Natural killer cell (primary cell): ENCODE results near the gene OR2A25. TPM values are rescaled to one million over a fixed set of nuclear protein-coding genes. Genes with fewer than 3 reads are reported as not detected.

Source experiments
- ATAC-seq, 3 donors: fragments of 150-1000 bp in 2 of 3; fragments of 200-7000 bp in 1 of 3; cut with Tn5 transposase; 1 replicate in 1 of 3; 2 replicates in 2 of 3; pipeline ENCODE4 v1.10.0; 2021; ENCODE audit warnings: mild to moderate bottlenecking in 2 of 3, moderate library complexity in 2 of 3
- DNase-seq, 2 donors: peaks; one replicate each; pipeline versions ENCODE4 v3.0.0 to v3.0.0-alpha.2; 2013 to 2021; ENCODE audit warnings: mixed read lengths in 1 of 2
- H3K27ac ChIP-seq: one replicate; pipeline ENCODE4 v1.5.1; 2013; ENCODE audit warnings: mild to moderate bottlenecking, low read length
- H3K27me3 ChIP-seq: one replicate; pipeline ENCODE4 v1.6.1; 2013; ENCODE audit warnings: low read length; ENCODE audit not compliant: control insufficient read depth, insufficient read depth
- H3K36me3 ChIP-seq: one replicate; pipeline ENCODE4 v1.6.1; 2013; ENCODE audit warnings: low read length; ENCODE audit not compliant: control insufficient read depth, insufficient read depth
- H3K4me1 ChIP-seq: one replicate; pipeline ENCODE4 v1.6.1; 2013; ENCODE audit warnings: low read length; ENCODE audit not compliant: control insufficient read depth, insufficient read depth
- H3K4me3 ChIP-seq: one replicate; pipeline ENCODE4 v1.5.1; 2013; ENCODE audit warnings: low read length
- H3K9me3 ChIP-seq: one replicate; pipeline ENCODE4 v1.6.1; 2013; ENCODE audit warnings: low read length; ENCODE audit not compliant: control insufficient read depth, insufficient read depth
- H3K27ac Mint-ChIP-seq, 2 donors: one replicate each; pipeline ENCODE4 v1.8.0; 2022; ENCODE audit warnings: mild to moderate bottlenecking in 2 of 2, mixed read lengths in 2 of 2, moderate library complexity in 1 of 2
- H3K27me3 Mint-ChIP-seq, 2 donors: one replicate each; pipeline ENCODE4 v1.8.0; 2022; ENCODE audit warnings: low read depth in 2 of 2, mixed read lengths in 2 of 2
- H3K36me3 Mint-ChIP-seq: one replicate; pipeline ENCODE4 v1.8.0; 2022; ENCODE audit warnings: mixed read lengths
- H3K4me1 Mint-ChIP-seq, 2 donors: one replicate each; pipeline ENCODE4 v1.8.0; 2022; ENCODE audit warnings: mixed read lengths in 2 of 2
- H3K4me3 Mint-ChIP-seq: one replicate; pipeline ENCODE4 v1.8.0; 2022; ENCODE audit warnings: mild to moderate bottlenecking, moderate library complexity, mixed read lengths
- H3K9me3 Mint-ChIP-seq, 2 donors: one replicate each; pipeline ENCODE4 v1.8.0; 2022; ENCODE audit warnings: mixed read lengths in 2 of 2
- WGBS: methylation state at CpG from one replicate; pipeline ENCODE4 v1.1.7; 2013; ENCODE audit warnings: missing lambda C conversion rate; ENCODE audit not compliant: insufficient coverage; 5-methylcytosine and 5-hydroxymethylcytosine counted together
- intact Hi-C: fragments of 100-400 bp; cut with micrococcal nuclease; formaldehyde crosslinking; loops from one replicate; pipeline ENCODE4 v1.14.2; 2022
- total RNA-seq, 4 donors: library from RNA; stranded (reverse); fragments of 120-200 nt in 1 of 4; gene quantifications; one replicate each; pipeline versions ENCODE4 v1.2.3 to v1.2.4, GENCODE V29; 2013 to 2022
- TF ChIP-seq, protein P1 (sequence below): fragments of 200-600 bp; IDR thresholded peaks from one replicate; pipeline ENCODE4 v1.8.0; 2022; ENCODE audit warnings: antibody characterized with exemption

The OR2A25 gene
- total RNA-seq, 3 donors from 2014 or later (not counting 1 experiment from before 2014, with no cell fraction given): not detected

DNA sequence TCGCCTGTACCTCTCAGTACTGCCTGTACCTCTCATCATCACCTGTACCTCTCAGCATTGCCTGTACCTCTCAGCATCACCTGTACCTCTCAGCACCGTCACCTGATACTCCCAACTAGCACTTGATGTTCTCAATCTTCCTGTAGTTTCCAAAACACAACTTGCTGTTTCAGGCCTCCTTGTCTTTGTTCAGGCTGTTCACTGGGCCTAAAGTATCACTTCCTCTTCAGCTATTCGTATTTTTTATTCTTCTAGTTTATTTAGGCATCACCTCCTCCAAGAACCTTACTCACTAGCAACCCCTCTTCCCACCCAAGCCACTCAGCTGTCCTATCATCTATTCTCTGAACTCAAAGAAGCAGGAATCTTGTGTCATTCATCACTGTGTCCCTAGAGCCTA, 45.4 kb upstream of the OR2A25 start:
- WGBS: 70% methylated on average over 3 of the region's 3 CpGs
- Mint-ChIP-seq H3K36me3 (no peaks in the 10 kb centered on the region), H3K4me1 (no peaks in the 10 kb centered on the region), H3K4me3 (no peak overlapping the region), H3K9me3 (no peaks in the 10 kb centered on the region), H3K27me3 (peaks cover 3 to 9% of the 10 kb centered on the region in 2 donors), H3K27ac (no peak overlapping the region)
- no peak overlapping the region for H3K27ac ChIP-seq
- no peaks in the 10 kb centered on the region for H3K4me1 ChIP-seq
- TF ChIP-seq, protein P1, sequence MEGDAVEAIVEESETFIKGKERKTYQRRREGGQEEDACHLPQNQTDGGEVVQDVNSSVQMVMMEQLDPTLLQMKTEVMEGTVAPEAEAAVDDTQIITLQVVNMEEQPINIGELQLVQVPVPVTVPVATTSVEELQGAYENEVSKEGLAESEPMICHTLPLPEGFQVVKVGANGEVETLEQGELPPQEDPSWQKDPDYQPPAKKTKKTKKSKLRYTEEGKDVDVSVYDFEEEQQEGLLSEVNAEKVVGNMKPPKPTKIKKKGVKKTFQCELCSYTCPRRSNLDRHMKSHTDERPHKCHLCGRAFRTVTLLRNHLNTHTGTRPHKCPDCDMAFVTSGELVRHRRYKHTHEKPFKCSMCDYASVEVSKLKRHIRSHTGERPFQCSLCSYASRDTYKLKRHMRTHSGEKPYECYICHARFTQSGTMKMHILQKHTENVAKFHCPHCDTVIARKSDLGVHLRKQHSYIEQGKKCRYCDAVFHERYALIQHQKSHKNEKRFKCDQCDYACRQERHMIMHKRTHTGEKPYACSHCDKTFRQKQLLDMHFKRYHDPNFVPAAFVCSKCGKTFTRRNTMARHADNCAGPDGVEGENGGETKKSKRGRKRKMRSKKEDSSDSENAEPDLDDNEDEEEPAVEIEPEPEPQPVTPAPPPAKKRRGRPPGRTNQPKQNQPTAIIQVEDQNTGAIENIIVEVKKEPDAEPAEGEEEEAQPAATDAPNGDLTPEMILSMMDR: no peak
- H3K4me3 ChIP-seq: no peak overlapping the region
- no peak for ATAC-seq
- intact Hi-C loops: no loop called here
- no peaks in the 10 kb centered on the region for H3K27me3 ChIP-seq
- no peaks in the 10 kb centered on the region for H3K9me3 ChIP-seq
- no peak for DNase-seq
- H3K36me3 ChIP-seq: no peaks in the 10 kb centered on the region

DNA sequence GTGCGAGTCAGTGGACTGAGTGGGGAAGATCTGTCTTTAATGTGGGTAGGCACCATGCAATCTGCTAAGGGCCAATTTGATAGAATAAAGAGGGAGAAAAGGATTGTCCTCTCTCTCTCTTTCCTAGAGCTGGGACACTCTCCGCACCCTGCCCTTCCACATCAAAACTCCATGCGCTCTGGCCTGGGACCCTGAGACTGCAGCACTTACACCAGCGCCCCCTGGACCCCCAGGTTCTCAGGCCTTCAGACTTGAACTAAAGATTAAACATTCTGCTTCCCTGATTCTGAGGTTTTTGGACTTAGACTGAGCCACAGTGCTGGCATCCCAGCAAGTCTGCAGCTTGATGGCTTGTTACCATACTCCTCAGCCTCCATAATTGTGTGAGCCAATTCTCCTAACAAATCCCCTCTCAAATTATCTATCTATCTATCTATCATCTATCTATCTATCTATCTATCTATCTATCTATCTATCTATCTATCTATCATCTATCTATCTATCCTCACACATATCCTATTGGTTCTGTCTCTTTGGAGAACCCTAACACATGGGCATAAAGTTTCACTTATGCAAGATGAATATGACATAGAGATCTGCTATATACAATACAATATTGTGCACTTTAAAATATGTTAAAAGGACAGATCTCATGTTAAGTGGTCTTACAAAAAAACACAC, 43.3 kb upstream of the OR2A25 start:
- H3K9me3 ChIP-seq: no peaks in the 10 kb centered on the region
- peaks cover 2% of the 10 kb centered on the region in 2 donors for H3K27me3 Mint-ChIP-seq
- TF ChIP-seq, protein P1: no peak
- H3K4me1 ChIP-seq: no peaks in the 10 kb centered on the region
- 63% methylated on average over 4 of the region's 4 CpGs for WGBS
- H3K36me3 Mint-ChIP-seq: no peaks in the 10 kb centered on the region
- ATAC-seq (no peak), DNase-seq (no peak)
- intact Hi-C loops: no loop called here
- no peak overlapping the region for H3K27ac Mint-ChIP-seq
- H3K4me1 Mint-ChIP-seq: no peaks in the 10 kb centered on the region
- H3K36me3 ChIP-seq: no peaks in the 10 kb centered on the region
- H3K27me3 ChIP-seq: no peaks in the 10 kb centered on the region
- H3K27ac ChIP-seq: no peak overlapping the region
- H3K4me3 Mint-ChIP-seq: no peak overlapping the region
- H3K4me3 ChIP-seq: no peak overlapping the region
- no peaks in the 10 kb centered on the region for H3K9me3 Mint-ChIP-seq

DNA sequence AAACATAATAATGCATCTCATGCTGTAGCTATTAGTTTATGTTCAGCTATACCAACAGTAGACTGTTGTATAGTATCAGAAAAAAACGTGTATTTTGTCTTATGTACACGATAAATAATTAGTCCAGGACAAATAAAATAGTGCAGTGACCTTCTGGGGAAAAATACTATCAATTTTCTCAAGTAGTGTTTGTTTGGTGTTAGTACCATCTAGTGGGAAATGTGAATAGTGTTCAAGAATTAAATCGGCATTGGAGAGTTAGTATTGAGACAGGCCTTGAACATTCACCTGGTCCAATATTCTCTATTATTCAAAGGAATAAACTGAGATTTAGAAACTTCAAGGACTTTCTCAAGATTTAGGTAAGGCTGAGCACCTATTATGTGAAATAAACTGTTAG, 42.5 kb upstream of the OR2A25 start:
- ATAC-seq (no peak), DNase-seq (no peak)
- 33% methylated on average over 1 of the region's 3 CpGs for WGBS
- Histone ChIP-seq H3K27me3 (no peaks in the 10 kb centered on the region), H3K9me3 (no peaks in the 10 kb centered on the region), H3K27ac (no peak overlapping the region), H3K4me3 (no peak overlapping the region), H3K36me3 (no peaks in the 10 kb centered on the region), H3K4me1 (no peaks in the 10 kb centered on the region)
- no peaks in the 10 kb centered on the region for H3K4me1 Mint-ChIP-seq
- TF ChIP-seq, protein P1: no peak
- no peaks in the 10 kb centered on the region for H3K9me3 Mint-ChIP-seq
- no peak overlapping the region for H3K27ac Mint-ChIP-seq
- no peak overlapping the region for H3K4me3 Mint-ChIP-seq
- no peaks in the 10 kb centered on the region for H3K27me3 Mint-ChIP-seq
- H3K36me3 Mint-ChIP-seq: no peaks in the 10 kb centered on the region
- intact Hi-C loops: no loop called here

DNA sequence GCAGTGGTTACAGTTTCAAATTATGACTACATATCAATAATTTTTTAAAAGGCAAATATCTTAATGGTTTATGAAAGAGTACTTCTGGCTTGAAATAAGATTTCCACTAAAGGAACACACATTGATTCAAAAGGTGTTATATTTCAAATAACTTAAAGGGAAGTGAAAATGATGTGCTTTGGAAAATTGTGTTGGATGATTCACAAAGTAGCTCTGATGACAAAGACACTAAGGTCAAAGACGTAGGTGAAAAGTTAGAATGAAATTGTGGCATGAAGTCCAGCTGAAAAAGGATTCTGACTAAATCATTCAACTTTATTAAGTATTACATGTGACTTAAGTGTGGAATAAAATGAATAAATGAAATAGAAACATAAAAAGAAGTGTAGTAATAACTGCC, 41.6 kb upstream of the OR2A25 start:
- Histone ChIP-seq H3K9me3 (no peaks in the 10 kb centered on the region), H3K4me1 (no peaks in the 10 kb centered on the region), H3K27ac (no peak overlapping the region), H3K4me3 (no peak overlapping the region), H3K27me3 (no peaks in the 10 kb centered on the region), H3K36me3 (no peaks in the 10 kb centered on the region)
- ATAC-seq: no peak
- H3K36me3 Mint-ChIP-seq: no peaks in the 10 kb centered on the region
- no peaks in the 10 kb centered on the region for H3K4me1 Mint-ChIP-seq
- no peak for DNase-seq
- TF ChIP-seq, protein P1: no peak
- H3K27ac Mint-ChIP-seq: no peak overlapping the region
- intact Hi-C loops: no loop called here
- 40% methylated on average over 1 of the region's 1 CpG for WGBS
- no peaks in the 10 kb centered on the region for H3K9me3 Mint-ChIP-seq
- no peak overlapping the region for H3K4me3 Mint-ChIP-seq
- peaks cover 0 to 6% of the 10 kb centered on the region in 2 donors for H3K27me3 Mint-ChIP-seq
